Breast epithelium (tissue), 4 donors: ENCODE results near the gene SYF2. TPM values are rescaled to one million over a fixed set of nuclear protein-coding genes. Genes with fewer than 3 reads are reported as not detected.

Experiments
- DNase-seq, 2 donors: peaks; one replicate each; pipeline ENCODE4 v3.0.0-alpha.2; 2019; ENCODE audit warnings: low spot score in 2 of 2
- H3K27ac ChIP-seq, 2 donors: fragments of 200-600 bp; sonication (generic) in 1 of 2; one replicate each; pipeline ENCODE4 v1.5.1; 2016 to 2019; ENCODE audit warnings: mild to moderate bottlenecking in 1 of 2
- H3K27me3 ChIP-seq, 2 donors: fragments of 200-600 bp; sonication (generic) in 1 of 2; one replicate each; pipeline versions ENCODE4 v1.5.1 to v1.6.0; 2017 to 2019; ENCODE audit warnings: control low read depth in 1 of 2, mild to moderate bottlenecking in 1 of 2
- H3K36me3 ChIP-seq: fragments of 200-600 bp; one replicate; pipeline ENCODE4 v1.5.1; 2019
- H3K4me1 ChIP-seq, 2 donors: fragments of 200-600 bp; sonication (generic); one replicate each; pipeline ENCODE4 v1.5.1; 2016 to 2019; ENCODE audit warnings: control low read depth in 1 of 2
- H3K4me3 ChIP-seq, 3 donors: fragments of 200-600 bp; sonication (generic); 1 replicate in 2 of 3; 2 replicates in 1 of 3; pipeline ENCODE4 v1.5.1; 2016 to 2019; ENCODE audit warnings: mild to moderate bottlenecking in 3 of 3, moderate library complexity in 2 of 3
- H3K9me3 ChIP-seq, 2 donors: fragments of 200-600 bp; sonication (generic) in 1 of 2; one replicate each; pipeline ENCODE4 v1.5.1; 2016 to 2019; ENCODE audit warnings: control low read depth in 1 of 2
- POLR2A ChIP-seq: fragments of 450-650 bp; IDR thresholded peaks from one replicate; pipeline ENCODE4 v1.6.1; 2016; ENCODE audit warnings: antibody characterized with exemption, mild to moderate bottlenecking, moderate library complexity
- POLR2AphosphoS5 ChIP-seq, 3 donors: sonication (generic); formaldehyde crosslinking; IDR thresholded peaks; one replicate each; pipeline ENCODE4 v1.6.1; 2017; ENCODE audit warnings: antibody characterized with exemption in 3 of 3
- intact Hi-C: fragments of 100-400 bp; cut with DNase I; formaldehyde crosslinking; loops from one replicate; pipeline ENCODE4 v1.15.1; 2023; ENCODE audit warnings: low total_unique reads
- total RNA-seq, 3 donors: library from RNA; depleted of rRNA; stranded (reverse); fragments of >200 nt; gene quantifications; one replicate each; pipeline ENCODE4 v1.1.0, GENCODE V29; 2016
- TF ChIP-seq, protein P1 (sequence below), 3 donors: fragments of 450-650 bp; IDR thresholded peaks; one replicate each; pipeline ENCODE4 v1.5.1; 2016 to 2017; ENCODE audit warnings: antibody characterized with exemption in 3 of 3, mild to moderate bottlenecking in 3 of 3, moderate library complexity in 3 of 3

SYF2 gene
- total RNA-seq, 3 donors from 2014 or later: 61.3 to 85.0 (median 83.6) TPM

DNA sequence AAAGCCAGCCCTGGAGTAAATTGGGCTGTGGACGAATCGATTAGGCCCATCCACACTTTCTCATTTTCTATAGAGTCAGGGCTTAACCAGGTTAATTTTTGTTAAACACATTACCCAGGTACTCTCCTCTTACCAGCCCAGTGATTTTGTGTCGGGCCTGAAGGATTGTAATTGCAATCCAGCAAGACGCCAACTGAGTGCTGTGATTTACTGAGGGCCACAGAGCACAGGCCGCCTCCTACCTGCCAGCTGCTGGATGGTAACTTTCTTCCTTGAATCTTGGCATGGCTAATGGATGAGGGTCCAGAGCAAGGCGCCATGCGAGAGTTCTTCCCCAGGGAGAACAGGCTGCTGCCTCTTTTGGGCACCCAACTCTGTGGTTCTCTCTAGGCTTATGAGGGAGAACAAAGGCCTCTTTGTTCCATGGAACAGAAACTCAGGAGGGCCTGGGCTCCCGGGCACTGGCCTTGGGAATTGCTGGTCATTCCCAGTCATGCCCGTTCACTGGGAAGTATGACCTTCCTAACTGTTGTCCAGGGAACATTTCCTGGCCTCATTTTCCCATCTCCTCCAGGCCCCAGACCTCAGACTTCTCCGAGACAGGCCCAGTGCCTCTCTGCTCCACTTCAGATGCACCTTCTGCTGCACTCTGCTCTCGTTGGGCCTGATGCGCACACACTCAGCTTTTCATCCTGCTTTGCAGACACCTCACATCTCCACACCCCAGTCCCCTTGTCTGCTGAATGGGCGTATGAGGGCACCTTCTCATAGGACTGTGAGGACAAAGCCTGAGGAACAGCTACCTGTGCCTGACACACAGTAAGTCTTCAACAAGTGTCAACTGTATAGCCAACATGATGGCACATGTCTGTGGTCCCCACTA, 57.3 kb downstream of the SYF2 start:
- Histone ChIP-seq H3K4me1 (peaks cover 0 to 12% of the 10 kb centered on the region in 2 donors), H3K27ac (peak overlapping the region; percentile 72 to 73), H3K4me3 (no peak overlapping the region), H3K9me3 (no peaks in the 10 kb centered on the region), H3K27me3 (no peaks in the 10 kb centered on the region), H3K36me3 (no peaks in the 10 kb centered on the region)
- DNase-seq: no peak
- intact Hi-C loops: no loop called here
- TF ChIP-seq POLR2AphosphoS5 (IDR thresholded peaks at IDR 0.05) (no peak), POLR2A (no peak)
- TF ChIP-seq, protein P1, sequence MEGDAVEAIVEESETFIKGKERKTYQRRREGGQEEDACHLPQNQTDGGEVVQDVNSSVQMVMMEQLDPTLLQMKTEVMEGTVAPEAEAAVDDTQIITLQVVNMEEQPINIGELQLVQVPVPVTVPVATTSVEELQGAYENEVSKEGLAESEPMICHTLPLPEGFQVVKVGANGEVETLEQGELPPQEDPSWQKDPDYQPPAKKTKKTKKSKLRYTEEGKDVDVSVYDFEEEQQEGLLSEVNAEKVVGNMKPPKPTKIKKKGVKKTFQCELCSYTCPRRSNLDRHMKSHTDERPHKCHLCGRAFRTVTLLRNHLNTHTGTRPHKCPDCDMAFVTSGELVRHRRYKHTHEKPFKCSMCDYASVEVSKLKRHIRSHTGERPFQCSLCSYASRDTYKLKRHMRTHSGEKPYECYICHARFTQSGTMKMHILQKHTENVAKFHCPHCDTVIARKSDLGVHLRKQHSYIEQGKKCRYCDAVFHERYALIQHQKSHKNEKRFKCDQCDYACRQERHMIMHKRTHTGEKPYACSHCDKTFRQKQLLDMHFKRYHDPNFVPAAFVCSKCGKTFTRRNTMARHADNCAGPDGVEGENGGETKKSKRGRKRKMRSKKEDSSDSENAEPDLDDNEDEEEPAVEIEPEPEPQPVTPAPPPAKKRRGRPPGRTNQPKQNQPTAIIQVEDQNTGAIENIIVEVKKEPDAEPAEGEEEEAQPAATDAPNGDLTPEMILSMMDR (IDR thresholded peaks at IDR 0.05): no peak

GRCh38 chr1:25174363-25174729, 58.0 kb downstream of the SYF2 start:
- intact Hi-C loops: no loop called here
- no peaks in the 10 kb centered on the region for H3K9me3 ChIP-seq
- DNase-seq: no peak
- peak overlapping the region; percentile 72 to 73 for H3K27ac ChIP-seq
- TF ChIP-seq POLR2AphosphoS5 (IDR thresholded peaks at IDR 0.05): no peak
- TF ChIP-seq, protein P1 (IDR thresholded peaks at IDR 0.05): no peak
- no peak for TF ChIP-seq POLR2A
- H3K4me3 ChIP-seq: no peak overlapping the region
- no peaks in the 10 kb centered on the region for H3K27me3 ChIP-seq
- peaks cover 0 to 12% of the 10 kb centered on the region in 2 donors for H3K4me1 ChIP-seq
- no peaks in the 10 kb centered on the region for H3K36me3 ChIP-seq

GRCh38 chr1:25173809-25174340, 58.4 kb downstream of the SYF2 start:
- DNase-seq: no peak
- H3K4me3 ChIP-seq: no peak overlapping the region
- H3K4me1 ChIP-seq: peaks cover 0 to 12% of the 10 kb centered on the region in 2 donors
- peak overlapping the region; percentile 72 to 73 for H3K27ac ChIP-seq
- TF ChIP-seq, protein P1 (IDR thresholded peaks at IDR 0.05): no peak
- no peak for TF ChIP-seq POLR2AphosphoS5 (IDR thresholded peaks at IDR 0.05)
- no peaks in the 10 kb centered on the region for H3K27me3 ChIP-seq
- no peaks in the 10 kb centered on the region for H3K36me3 ChIP-seq
- no peaks in the 10 kb centered on the region for H3K9me3 ChIP-seq
- intact Hi-C loops: no loop called here

Other genes with a start within 250 kb of the SYF2 start
- 100 to 1,000 TPM; 155 to 215 (median 164) TPM for gene RSRP1, start 15.0 kb upstream of the SYF2 start, total RNA-seq
- not detected for gene RHD, start 40.0 kb upstream of the SYF2 start, total RNA-seq
- 100 to 1,000 TPM in 1 of 3 donors, 10 to 100 TPM in 2; 81.6 to 117 (median 97.0) TPM for gene TMEM50A, start 105.8 kb upstream of the SYF2 start, total RNA-seq
- gene RHCE, start 188.3 kb upstream of the SYF2 start, total RNA-seq: under 1 TPM in 2 of 3 donors, not detected in 1; 0.32 to 0.66 TPM
- 10 to 100 TPM; 15.0 to 24.0 (median 17.7) TPM for gene MACO1, start 198.4 kb upstream of the SYF2 start, total RNA-seq